ENCODE data around the gene CEP131.

DNA sequence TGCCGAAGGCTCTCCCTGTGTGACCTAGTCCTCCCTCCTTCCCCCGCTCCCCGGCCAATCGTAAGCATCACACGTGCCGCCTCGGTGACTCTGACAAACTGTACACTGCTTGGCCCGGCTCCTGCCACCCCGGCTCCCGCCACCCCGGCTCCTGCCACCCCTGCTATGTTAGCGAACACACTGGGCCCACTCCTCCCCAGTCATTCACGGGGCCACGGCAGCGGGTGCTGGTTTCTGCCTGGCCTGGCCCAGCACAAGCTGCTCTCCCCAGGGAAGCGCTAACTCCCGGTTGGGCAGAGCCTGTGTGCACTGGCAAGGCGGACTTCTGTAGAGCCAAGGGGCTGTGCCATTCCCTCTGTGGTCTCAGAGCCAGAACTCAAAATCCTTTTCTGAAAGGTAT is 38.3 kb upstream of the CEP131 start:
- TF ChIP-seq, protein P1, sequence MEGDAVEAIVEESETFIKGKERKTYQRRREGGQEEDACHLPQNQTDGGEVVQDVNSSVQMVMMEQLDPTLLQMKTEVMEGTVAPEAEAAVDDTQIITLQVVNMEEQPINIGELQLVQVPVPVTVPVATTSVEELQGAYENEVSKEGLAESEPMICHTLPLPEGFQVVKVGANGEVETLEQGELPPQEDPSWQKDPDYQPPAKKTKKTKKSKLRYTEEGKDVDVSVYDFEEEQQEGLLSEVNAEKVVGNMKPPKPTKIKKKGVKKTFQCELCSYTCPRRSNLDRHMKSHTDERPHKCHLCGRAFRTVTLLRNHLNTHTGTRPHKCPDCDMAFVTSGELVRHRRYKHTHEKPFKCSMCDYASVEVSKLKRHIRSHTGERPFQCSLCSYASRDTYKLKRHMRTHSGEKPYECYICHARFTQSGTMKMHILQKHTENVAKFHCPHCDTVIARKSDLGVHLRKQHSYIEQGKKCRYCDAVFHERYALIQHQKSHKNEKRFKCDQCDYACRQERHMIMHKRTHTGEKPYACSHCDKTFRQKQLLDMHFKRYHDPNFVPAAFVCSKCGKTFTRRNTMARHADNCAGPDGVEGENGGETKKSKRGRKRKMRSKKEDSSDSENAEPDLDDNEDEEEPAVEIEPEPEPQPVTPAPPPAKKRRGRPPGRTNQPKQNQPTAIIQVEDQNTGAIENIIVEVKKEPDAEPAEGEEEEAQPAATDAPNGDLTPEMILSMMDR (conservative IDR thresholded peaks at IDR 0.05 in 1 of 2, IDR thresholded peaks at IDR 0.05 in 1 of 2; ENCODE audit: extremely low read depth in 1 of 2, insufficient read depth in 1 of 2, low read depth in 1 of 2, low read length in 2 of 2) = no peak
- no peak for TF ChIP-seq EZH2 (IDR thresholded peaks at IDR 0.05; ENCODE audit: borderline replicate concordance, low read length)

Data from mammary epithelial cell (primary cell).